SH-SY5Y (cell line): Measurements from ENCODE around the gene GAPVD1.

ENCODE experiments used
- GATA2 ChIP-seq: IDR thresholded peaks from 2 replicates; pipeline ENCODE4 v1.6.1; 2011; ENCODE audit warnings: mild to moderate bottlenecking, low read depth, low read length
- GATA3 ChIP-seq: IDR thresholded peaks from 2 replicates; pipeline ENCODE4 v1.6.1; 2011; ENCODE audit warnings: low read depth, mild to moderate bottlenecking, low read length, moderate library complexity

The GAPVD1 gene

DNA sequence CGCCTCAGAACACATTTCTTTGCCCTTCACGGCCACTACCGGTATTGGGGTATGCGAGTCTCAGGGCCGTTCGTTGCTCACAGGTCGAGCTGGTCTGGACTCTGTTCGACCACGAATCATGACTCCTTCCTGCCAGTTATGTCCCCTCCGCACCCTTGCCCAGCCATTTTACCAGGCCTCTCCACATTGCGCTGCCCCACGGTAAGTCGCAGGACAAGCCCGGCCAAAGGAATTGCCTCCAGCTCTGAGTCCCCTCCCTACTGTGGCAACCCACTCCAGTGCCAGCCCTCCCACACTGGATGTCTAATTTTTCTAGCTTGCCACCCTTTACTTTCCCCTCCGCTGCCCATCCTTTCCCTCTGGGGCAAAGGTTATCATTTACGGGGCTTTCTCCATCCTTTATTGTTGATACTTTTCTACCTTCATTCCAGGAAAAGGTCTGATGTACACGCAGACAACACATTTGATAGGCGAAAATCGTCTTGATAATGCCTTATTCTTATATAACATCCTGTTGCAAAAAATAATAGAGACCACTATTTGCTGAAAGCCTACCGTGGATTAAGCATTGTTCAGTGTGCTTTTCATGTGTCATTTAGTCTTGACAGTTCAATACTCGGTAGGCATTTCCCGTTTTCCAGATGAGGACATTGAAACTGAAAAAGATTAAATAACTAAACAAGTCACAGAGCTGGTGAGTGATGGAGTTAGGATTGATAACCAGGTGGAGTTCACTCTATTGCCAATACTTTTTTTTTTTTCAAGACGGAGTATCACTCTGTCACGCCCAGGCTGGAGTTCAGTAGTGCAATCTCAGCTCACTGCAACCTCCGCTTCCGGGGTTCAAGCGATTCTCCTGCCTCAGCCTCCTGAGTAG, 19.5 kb upstream of the GAPVD1 start:
- TF ChIP-seq GATA2, result no peak
- TF ChIP-seq GATA3, result no peak

- TF ChIP-seq GATA3 (no peak), GATA2 (no peak)
Observed at GRCh38 chr9:125243792-125244260, 17.8 kb upstream of the GAPVD1 start.

GRCh38 chr9:125246261-125246667, 15.4 kb upstream of the GAPVD1 start:
- TF ChIP-seq GATA3 (no peak), GATA2 (no peak)

- no peak for TF ChIP-seq GATA2
- TF ChIP-seq GATA3, result no peak
Observed at GRCh38 chr9:125254231-125254630, 7.4 kb upstream of the GAPVD1 start.

- TF ChIP-seq GATA2, result no peak
- no peak for TF ChIP-seq GATA3
Observed at GRCh38 chr9:125255781-125256391, 5.7 kb upstream of the GAPVD1 start.

DNA sequence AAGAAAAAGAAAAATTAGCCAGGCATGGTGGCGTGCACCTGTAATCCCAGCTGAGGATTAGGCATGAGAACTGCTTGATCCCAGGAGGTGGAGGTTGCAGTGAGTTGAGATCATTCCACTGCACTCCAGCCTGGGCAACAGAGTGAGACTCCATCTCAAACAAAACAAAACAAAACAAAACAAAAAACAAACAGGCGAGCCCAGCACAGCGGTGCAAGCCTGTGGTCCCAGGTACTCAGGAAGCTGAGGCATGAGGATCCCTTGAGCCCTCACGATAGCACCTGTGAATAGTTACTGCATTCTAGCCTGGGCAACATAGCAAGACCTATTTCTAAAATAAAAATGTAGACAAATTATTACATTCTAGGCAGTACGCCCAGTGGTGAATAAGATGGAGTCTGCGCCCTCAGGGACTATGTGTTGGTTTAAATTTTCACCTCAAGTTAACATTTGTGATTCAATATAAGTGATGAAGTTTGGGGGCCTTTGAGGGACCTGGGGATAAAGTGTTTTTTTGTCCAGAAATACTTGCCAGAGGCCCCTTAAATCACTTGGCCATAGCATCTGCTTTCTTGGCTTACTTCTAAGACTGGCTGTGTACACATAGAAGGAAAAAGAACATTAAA, 3.4 kb upstream of the GAPVD1 start:
- TF ChIP-seq GATA2 (no peak), GATA3 (no peak)

GRCh38 chr9:125258832-125259534, 2.6 kb upstream of the GAPVD1 start:
- no peak for TF ChIP-seq GATA3
- TF ChIP-seq GATA2, result no peak

DNA sequence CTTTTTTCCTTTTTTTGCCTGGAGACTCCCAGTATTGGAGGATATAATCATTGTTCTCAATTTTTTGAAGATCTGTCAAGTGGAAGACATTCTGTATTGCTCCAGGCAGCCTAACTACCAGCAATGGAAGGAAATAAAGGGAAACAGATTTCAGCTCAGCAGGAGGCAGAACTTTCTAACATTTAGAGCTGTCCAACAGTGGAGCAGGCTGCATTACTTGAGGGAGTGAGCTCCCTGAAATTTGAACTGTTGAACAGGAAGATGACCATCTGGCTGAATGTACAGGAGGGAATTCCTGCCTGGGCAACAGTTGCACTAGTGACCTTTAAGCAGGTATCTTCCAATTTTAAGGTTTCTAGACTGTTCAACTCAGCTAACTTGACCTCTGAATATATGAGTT, 1.1 kb upstream of the GAPVD1 start:
- TF ChIP-seq GATA2, result no peak
- no peak for TF ChIP-seq GATA3

DNA sequence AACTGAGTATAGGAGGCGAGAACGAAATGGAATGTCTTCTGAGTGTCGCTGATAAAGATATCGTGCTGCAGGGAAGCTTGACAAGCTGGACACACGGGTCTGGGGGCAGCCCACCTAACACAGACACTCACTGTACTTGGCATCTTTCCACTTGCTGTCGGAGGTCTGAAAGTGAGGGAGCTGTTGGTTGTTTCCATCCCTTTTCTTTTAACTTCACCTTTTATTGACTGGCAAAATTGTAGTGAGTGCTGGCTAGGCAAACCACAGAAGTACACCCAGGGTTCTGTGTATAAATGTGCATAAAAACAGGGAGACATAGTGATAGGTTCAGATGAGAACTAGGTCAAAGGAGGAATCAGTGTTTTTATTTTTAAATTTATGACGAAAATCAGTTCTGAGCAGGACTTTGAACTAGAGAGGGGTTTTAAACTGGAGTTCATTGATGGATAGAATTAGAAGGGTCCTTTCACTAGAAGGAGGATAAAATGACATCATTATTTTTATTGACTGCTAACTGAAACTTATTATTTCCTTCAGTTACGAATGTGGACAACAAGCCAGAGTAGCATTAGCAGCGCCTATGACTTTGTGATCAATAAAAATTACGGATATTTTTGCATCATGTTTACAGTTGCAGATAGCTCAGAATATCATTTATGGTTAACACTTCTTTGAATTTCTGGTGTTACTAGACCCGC, 817 bp downstream of the GAPVD1 start:
- TF ChIP-seq GATA3, result no peak
- TF ChIP-seq GATA2, result no peak

- TF ChIP-seq GATA2 (no peak), GATA3 (no peak)
Observed at GRCh38 chr9:125268394-125269013, 6.9 kb downstream of the GAPVD1 start.

GRCh38 chr9:125269014-125269397, 7.4 kb downstream of the GAPVD1 start:
- TF ChIP-seq GATA3 (no peak), GATA2 (no peak)

DNA sequence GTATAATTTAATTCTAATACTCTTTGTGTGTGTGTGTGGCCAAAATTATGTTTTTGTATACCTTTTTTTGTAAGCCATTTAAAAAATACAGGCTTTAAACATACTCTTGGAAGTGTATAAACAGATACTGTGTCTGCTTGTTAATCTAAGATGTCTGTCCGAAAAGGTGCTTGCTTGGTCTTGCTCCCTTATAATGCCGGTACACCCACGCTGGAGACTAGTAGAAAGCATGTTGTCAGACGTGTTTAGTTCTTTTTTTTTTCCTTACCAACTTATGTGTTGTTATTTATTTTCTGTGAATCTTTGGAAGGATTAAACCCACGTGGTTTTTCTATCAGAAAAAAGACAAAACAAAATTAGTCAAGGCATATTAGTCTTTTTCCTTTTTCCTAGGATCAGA, 9.5 kb downstream of the GAPVD1 start:
- TF ChIP-seq GATA3 (no peak), GATA2 (no peak)

DNA sequence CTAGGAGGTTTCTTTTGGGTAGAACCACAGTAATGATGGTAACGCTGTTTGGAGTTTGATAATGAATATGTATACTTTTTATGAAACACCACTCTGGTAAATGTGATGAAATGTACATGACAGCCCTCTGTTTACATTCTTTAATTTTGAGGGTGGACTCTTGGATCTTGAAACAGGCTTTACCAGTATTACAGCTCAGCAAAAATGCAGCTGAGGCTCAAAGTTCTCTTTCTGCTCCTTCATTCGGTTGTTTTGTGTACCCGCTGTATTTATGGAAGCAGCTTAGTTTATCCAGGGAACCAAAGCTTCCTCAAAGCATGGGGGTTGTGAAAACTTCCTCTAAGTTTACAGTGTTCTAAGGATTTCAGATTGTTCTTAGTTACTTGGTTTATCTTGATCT, 11.1 kb downstream of the GAPVD1 start:
- TF ChIP-seq GATA2, result no peak
- no peak for TF ChIP-seq GATA3
